ENCODE measurements around the gene RSPO3. TPM values are rescaled to one million over a fixed set of nuclear protein-coding genes. Genes with fewer than 3 reads are reported as not detected.

The RSPO3 gene
- total and polyA plus RNA-seq, 2 of the 4 experiments (the other 2 are of a cell fraction): not detected

DNA sequence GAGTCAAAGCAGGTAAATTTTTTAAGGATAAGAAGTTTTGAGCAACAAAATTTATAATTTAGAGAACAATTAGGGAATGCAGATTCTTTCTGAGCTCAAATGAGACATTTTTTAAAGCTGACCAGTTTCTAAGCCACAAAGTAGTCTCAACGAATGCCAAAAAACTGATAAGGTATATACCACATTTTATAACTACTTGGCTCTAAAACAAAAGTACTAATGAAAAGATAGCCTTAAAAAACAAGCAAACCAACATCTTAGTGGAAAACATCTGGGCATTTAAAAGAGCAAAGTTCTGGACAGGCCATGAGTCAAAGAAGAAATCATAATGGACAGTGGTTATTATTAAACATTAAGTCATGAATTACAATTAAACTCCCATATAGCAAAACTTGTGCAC, 125.0 kb downstream of the RSPO3 start:
- no TSS peak for BruUV-seq (replicated peaks)
- dilution Hi-C loops (cut with HindIII; ENCODE audit: low sequenced_read_pairs, unreplicated experiment) (no loop called here), in situ Hi-C loops (cut with MboI; ENCODE audit: low sequenced_read_pairs) (no loop called here), intact Hi-C loops (cut with micrococcal nuclease) (no loop called here)
- Histone ChIP-seq H3K4me2 (ENCODE audit: low read depth, low read length) (no peak overlapping the region), H2BK20ac (ENCODE audit: low read depth, low read length) (no peak overlapping the region), H4K91ac (ENCODE audit: insufficient read depth, low read depth, low read length) (no peak overlapping the region), H2BK120ac (ENCODE audit: low read depth, low read length) (no peak overlapping the region), H3K9me1 (ENCODE audit: insufficient read depth, low read length) (no peaks in the 10 kb centered on the region), H3K56ac (ENCODE audit: extremely low read depth, insufficient read depth, low read length) (no peak overlapping the region), H2BK5ac (ENCODE audit: low read depth, low read length, poor library complexity, severe bottlenecking) (no peak overlapping the region), H3K23ac (ENCODE audit: low read depth, low read length) (no peak overlapping the region), H3K9ac (ENCODE audit: low read depth, low read length) (no peak overlapping the region), H2AFZ (replicated peaks; ENCODE audit: low read length, poor library complexity) (no peak overlapping the region), H3K14ac (replicated peaks; ENCODE audit: low read depth, low read length) (no peak overlapping the region), H3K27me3 (ENCODE audit: control insufficient read depth, insufficient read depth, low read length) (no peaks in the 10 kb centered on the region), H4K20me1 (ENCODE audit: insufficient read depth, low read length) (no peaks in the 10 kb centered on the region), H4K5ac (ENCODE audit: low read depth, low read length) (no peak overlapping the region), H3K4me1 (ENCODE audit: control insufficient read depth, insufficient read depth, low read length) (no peaks in the 10 kb centered on the region), H3K79me1 (ENCODE audit: low read depth in 1 of 2, low read length in 2 of 2) (no peaks in the 10 kb centered on the region), H3K4ac (ENCODE audit: low read depth, low read length) (no peak overlapping the region), H2BK15ac (ENCODE audit: low read depth, low read length) (no peak overlapping the region), H2AK9ac (replicated peaks; ENCODE audit: low read depth, low read length, poor library complexity) (no peak overlapping the region), H3K4me3 (ENCODE audit: insufficient read depth, low read depth, low read length) (no peak overlapping the region), H3K36me3 (ENCODE audit: control insufficient read depth, insufficient read depth, low read length) (no peaks in the 10 kb centered on the region), H3K27ac (ENCODE audit: insufficient read depth, low read length) (no peak overlapping the region), H3K9me3 (ENCODE audit: control insufficient read depth, insufficient read depth, low read length) (no peaks in the 10 kb centered on the region), H2AK5ac (ENCODE audit: low read depth, low read length) (no peak overlapping the region), H3K18ac (ENCODE audit: low read depth, low read length) (no peak overlapping the region), H4K8ac (ENCODE audit: low read depth in 2 of 2, low read length in 2 of 2) (no peak overlapping the region)
- DNase-seq (no peak), ATAC-seq (ENCODE audit: low read depth) (no peak)
- TF ChIP-seq, protein P1, sequence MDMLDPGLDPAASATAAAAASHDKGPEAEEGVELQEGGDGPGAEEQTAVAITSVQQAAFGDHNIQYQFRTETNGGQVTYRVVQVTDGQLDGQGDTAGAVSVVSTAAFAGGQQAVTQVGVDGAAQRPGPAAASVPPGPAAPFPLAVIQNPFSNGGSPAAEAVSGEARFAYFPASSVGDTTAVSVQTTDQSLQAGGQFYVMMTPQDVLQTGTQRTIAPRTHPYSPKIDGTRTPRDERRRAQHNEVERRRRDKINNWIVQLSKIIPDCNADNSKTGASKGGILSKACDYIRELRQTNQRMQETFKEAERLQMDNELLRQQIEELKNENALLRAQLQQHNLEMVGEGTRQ (IDR thresholded peaks at IDR 0.05; ENCODE audit: low read depth, low read length): no peak
- no peak for TF ChIP-seq MAFK (IDR thresholded peaks at IDR 0.05; ENCODE audit: low read depth, low read length)
- no peak for TF ChIP-seq SMC3 (IDR thresholded peaks at IDR 0.05; ENCODE audit: low read depth, low read length)
- no peak for TF ChIP-seq MAZ (IDR thresholded peaks at IDR 0.05; ENCODE audit: borderline replicate concordance, low read depth, low read length)
- TF ChIP-seq ELK1 (IDR thresholded peaks at IDR 0.05; ENCODE audit: borderline replicate concordance, low read depth, low read length): no peak
- no peak for TF ChIP-seq CEBPB (IDR thresholded peaks at IDR 0.05; ENCODE audit: low read depth, low read length)
- TF ChIP-seq RFX5 (IDR thresholded peaks at IDR 0.05; ENCODE audit: low read depth, low read length): no peak
- no peak for TF ChIP-seq RAD21 (IDR thresholded peaks at IDR 0.05; ENCODE audit: low read length)
- TF ChIP-seq NFE2L2 (IDR thresholded peaks at IDR 0.05; ENCODE audit: low read depth, low read length): no peak
- TF ChIP-seq BHLHE40 (IDR thresholded peaks at IDR 0.05; ENCODE audit: low read depth, low read length): no peak
- TF ChIP-seq CHD1 (IDR thresholded peaks at IDR 0.05; ENCODE audit: low read depth, low read length): no peak
- TF ChIP-seq POLR2A (IDR thresholded peaks at IDR 0.05; ENCODE audit: low read depth, low read length): no peak
- no peak for TF ChIP-seq MXI1 (IDR thresholded peaks at IDR 0.05; ENCODE audit: borderline replicate concordance, low read depth, low read length)
- no peak for TF ChIP-seq RCOR1 (IDR thresholded peaks at IDR 0.05; ENCODE audit: insufficient replicate concordance, low read length)
- no peak for TF ChIP-seq CTCF (conservative IDR thresholded peaks at IDR 0.05; ENCODE audit: low read depth, low read length)
- no peak for TF ChIP-seq FOS (IDR thresholded peaks at IDR 0.05; ENCODE audit: low read depth, low read length)
- no CpG with 5 or more reads among the region's 1 CpG for WGBS, 2 experiments (ENCODE audit: extremely low coverage in 2 of 2, insufficient read length in 1 of 2)
- CTCF ChIA-PET: no interaction called here
- POLR2A ChIA-PET (ENCODE audit: unreplicated experiment): no interaction called here

Measured in IMR-90 (cell line).